C1 segment of cervical spinal cord (tissue), 14 donors: ENCODE results near the gene B4GALT4.
"Not testable (repeated sequence)": the region's sequence is repeated elsewhere in the genome, so short reads cannot be mapped to it uniquely, and the experiment has no call there.

Source experiments
- DNase-seq, 14 donors: peaks; one replicate each; lab custom pipeline; 2025; lab: John Stamatoyannopoulos, UW

Gene B4GALT4

DNA sequence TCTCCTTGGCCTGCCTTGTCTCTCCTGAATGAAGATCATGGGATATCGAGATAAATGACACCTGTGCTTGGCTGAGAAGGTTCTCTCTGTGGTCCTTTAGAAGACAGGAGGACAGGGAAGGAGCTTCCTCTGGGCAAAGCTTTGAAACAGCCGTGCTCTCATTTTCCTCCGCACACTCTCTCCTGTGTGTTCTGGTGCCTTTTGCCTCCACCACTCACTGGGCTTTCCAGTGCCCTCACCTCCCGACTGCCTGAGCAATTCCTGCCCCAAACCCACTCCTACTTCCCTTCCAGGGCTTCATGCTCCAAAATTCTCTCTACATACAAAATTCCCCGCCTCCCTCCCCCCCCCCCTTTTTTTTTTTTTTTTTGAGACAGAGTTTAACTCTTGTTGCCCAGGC is 35.0 kb downstream of the B4GALT4 start:
- no peak for DNase-seq

DNA sequence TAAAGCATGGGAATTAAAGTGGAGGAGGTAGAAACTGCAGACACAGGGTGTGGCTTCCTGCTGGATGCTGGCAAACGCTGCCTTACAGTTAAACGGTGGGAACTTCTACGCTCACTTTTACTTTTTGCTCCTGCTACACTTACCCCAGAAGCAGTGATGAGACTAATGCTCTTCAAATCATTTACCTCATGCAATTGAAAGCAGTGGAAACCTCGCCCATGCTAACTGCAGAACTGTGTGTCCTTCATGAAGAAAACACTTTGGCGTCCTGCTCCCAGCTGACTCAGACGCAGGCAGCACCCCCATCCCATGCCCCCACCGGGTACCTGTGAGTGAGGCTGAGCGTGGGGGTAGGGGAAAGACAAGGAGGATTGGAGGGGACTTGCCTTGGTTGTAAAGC is 35.5 kb downstream of the B4GALT4 start:
- DNase-seq: no peak

DNA sequence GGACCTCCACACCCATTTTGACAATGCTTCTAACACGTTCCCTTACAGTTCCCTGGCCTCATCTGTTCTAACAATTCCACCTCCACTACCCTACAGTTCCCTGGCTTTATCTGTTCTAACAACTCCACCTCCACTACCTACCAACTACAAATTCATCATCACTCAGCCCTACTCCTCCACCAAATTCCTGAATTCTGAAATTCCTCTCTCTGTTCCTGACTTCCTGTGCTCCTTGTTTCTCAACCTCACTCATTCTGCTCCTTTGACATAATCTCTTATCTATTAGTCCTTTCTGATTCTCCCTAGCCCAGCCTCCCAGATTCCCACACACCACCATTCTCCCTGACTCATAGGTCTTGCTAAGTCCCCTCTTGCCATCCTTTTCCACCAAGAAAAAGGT is 44.8 kb downstream of the B4GALT4 start:
- no peak for DNase-seq

DNA sequence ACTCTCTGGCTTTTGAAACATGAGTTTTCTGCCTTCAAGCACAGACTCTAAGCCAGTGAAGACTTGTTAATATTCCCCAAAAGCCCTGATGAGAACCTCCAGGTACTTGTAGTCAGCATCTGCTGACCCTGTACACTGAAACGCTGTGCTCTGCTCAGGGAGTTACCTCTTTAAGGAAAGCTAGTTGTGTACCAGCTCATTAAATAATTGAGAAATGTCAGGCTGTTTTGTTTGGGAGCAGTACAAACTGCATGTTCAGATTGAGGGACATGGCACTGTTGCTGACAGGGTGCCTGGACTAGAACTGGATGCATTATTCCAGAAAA is 45.6 kb downstream of the B4GALT4 start:
- DNase-seq: no peak

DNA sequence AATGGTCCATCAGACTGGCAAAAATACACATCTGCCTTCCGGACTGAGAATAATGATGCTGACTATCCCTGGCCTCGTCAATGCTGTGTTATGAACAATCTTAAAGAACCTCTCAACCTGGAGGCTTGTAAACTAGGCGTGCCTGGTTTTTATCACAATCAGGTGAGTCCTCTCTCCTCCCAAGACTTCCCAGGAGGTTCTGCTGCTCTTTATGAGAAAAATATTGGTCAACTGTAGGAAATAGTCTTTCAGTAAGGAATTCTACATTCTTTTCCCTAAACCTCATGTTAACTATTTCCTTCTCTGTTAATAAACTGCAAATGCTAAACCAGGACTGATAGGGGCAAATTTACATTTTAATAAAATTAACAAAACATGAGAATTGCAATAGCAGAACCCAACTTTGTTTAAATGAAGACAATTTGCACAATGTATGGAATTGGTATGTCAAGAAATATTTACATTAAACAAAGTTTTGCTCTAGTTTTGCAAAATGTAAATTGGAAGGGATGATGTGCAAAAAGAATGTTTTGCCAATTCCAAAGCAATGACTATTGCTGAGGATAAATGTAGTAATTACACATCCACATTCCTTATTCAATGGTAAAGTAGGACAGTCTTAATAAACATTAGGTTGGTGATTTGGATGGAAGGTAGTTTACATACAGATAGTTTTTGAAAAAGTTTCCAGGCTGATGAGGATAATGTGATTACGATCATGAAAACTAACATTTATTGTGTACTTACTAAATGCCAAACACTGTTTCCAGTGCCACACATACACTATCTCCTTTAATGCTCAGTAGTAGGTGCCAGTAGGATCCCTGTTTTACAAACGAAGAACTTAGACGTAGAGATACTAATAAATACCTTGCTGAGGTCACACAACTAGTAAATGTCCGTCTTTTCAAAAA is 46.2 kb downstream of the B4GALT4 start:
- no peak for DNase-seq

DNA sequence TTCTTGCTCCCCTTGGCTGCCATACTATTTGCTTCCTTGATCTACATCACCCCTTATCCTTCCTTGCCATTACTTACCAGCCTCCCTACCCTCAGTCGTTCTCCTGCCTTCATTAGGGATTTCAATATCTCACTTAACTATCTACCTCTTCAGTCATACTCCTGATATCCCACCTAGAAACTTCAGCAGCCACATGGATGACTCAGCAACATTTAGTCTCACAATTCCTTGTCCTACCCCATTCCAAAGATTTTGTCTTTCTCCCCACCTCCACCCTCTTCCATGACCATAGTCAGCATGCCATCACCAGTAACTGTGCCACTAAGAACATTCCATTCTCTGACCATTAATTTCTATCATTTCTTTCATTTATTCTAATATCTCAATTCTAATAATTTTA is 48.9 kb downstream of the B4GALT4 start:
- DNase-seq: no peak

DNA sequence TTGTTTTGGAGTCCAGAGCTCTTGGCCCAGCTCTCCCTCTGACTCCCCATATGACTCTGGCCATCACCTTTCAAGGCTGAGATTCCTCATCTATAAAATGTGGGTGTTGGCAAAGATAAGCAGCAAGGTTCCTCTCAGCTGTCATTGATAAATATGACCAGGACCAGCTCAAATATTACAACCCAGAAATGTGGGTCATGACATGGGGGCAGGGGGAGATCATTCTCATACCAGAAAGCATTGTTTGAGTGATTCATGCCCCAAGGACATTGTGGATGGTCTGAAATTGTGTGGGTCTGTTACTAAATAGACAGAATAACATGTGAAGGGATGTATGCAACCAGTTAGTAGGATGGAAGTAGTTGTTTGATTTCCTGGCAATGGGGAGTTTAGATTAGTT is 53.4 kb downstream of the B4GALT4 start:
- no peak for DNase-seq

DNA sequence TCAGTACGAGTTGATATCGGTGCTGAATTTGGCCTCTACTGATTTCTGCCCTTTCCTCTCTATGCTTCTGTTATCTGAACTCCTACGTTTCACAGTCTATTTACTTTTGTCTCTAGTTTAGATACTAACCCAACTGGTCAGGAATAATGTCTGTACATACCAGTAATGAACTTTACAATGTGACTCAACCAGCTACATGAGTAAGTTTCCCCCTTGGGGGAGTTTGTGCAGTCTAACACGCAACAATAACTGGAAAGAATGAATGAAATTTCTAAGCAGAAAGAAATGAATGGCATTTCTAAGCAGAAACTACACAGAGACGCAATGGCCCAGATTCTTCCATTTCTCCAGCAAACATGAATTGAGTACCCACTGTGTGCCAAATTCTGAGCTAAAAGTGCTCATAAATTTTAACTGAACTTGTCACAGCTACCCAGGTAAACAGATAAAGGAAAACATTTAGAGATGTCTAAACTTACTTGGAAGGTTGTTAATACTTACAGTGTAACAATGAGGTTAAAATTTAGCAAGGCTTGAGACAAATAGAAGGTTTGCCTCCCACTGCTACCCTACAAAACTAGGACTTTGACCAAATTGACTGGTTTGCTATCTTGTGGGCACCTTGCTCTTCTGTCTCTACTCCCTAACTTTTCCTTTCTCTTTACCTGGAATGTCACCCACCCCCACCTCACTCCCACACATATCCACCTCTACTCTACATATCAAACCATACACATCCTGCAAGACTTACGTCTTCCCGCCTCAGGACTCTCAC is 55.7 kb downstream of the B4GALT4 start:
- DNase-seq: no peak

DNA sequence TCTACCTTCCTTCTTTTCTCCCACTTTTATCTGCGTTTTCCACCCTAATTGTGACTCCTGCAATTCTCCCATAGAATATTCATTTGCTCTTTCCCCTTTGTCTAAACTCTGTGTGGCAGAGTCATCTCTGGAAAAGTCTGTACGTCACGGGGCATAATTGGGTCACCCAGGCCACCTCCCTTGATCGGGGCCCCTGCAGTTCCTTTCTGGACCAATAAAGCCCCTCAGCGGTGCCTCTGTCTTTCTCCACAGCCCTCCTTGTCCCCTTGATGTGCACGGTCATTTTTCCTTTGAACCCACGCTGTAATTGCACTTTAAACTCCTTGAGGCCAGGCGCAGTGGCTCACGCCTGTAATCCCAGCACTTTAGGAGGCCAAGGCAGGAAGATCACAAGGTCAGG is 56.6 kb downstream of the B4GALT4 start:
- DNase-seq: no peak

DNA sequence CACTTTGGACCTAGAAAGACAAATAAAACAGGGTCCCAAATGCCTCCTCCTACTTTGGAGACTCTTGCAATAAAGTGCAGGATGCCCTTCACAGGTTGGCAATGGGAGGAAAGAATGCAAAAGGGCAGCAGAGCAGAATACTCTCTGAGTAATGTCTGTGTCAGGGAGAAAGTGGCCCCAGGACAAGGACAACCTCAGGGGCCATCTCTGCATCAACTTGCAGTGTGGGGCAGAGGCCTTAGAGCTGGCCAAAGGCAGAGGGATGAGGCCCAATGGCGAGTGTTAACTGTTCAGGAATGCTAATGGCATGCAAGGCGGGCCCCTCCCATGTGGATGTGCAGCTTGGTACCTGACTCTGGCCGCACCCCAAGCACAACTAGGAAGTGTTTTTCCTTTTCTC is 58.9 kb downstream of the B4GALT4 start:
- no peak for DNase-seq

DNA sequence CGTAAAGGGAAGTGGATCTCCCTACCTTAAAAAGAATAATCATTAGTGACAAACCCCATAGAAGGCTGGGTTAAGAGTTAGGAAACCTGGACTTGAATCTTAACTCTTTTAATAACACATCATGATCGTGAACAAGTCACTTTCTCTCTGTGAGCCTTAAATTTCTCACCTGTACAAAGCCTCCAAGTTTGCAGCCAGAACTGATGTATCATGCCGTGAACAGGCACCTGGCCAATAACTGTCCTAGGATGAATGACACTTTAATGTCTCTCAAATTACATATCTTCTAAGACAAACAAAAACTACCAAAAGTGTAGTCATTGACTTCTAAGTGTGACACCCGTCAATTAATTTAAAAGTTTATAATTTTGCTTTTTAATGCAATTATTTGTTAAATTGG is 63.4 kb downstream of the B4GALT4 start:
- DNase-seq: no peak

DNA sequence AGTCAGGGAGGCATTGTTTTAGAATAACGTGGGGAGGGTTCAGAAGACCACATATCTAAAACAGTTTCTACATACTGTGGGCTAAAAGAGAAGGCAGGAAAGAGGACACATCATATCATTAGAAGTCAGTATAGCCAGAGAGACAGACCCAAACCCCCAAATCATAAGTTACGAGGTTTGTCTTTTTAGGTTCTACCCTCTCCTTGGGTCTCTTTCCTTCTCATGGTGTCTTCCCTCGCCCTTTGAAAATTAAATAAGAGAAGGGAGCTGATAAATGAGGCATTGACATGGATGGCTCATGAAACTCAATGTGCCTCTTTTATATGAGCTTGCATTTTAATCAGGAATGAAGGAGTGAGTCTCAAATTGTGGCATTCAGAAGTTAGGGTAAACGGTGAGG is 63.9 kb downstream of the B4GALT4 start:
- DNase-seq: no peak

DNA sequence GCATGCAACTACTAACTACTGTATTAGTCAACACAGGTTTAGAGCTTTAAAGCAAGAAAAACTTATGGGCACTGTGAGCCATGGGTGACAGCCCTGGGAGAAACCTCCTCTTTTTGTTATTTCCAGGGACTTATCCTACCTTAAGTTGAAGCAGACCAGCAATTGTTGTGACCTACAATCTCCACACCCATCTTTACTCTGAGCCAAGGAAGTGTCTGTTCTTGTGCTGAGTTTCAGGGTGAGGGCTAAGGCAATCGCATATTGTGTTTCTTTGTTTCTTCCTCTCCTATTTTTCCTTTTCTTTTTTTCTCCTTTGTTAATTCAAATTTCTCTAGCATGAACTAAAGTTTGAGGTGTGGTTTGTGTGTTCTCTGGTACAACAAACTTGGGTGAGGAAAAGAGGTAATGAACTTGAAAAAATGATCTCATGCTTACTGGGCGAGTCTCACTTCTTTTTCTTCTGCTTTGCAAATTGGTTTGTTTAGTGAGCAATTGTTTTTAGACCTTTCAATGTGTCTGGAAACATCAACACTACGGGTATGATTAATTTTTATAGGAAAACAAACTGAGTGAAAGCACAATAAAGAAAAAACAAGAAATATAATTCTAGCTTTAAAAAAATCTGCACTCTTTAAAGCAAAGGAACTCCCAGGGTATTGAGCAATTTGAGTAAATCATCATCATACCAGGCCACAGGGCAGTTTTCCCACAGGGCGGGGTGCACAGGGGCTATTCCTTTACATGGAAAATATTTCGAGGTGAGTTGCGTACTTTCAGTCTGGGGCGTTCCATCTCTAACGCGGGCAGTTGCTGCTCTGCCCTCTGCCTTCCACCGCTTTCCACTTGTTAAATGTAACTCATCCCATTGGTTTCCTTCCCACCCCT is 64.6 kb downstream of the B4GALT4 start:
- no peak for DNase-seq

DNA sequence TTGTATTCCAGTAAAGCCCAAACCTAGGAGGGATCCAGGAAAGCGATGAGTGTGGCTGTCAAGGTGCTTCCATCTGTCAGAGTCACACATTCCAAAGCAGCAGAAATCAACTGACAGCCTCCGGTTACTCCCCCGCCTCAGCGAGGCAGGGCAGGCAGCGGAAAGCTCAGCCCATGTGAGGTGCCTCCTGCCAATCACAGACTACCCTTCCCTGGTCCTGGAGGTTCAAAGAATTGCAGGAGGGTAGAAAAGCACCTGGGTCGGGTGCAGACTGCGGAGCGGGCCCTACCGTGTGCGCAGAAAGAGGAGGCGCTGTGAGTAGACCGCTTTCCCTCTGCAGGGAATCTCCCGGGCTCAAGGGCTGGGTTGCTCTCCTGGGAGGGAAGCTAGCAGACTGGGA is 67.4 kb downstream of the B4GALT4 start, which contains the start of gene UPK1B:
Gene UPK1B (plus strand): TSS at position 274 of the 400 bp plus-strand sequence. CDS start 13,144 bp downstream, outside the sequence.
- no peak for DNase-seq

DNA sequence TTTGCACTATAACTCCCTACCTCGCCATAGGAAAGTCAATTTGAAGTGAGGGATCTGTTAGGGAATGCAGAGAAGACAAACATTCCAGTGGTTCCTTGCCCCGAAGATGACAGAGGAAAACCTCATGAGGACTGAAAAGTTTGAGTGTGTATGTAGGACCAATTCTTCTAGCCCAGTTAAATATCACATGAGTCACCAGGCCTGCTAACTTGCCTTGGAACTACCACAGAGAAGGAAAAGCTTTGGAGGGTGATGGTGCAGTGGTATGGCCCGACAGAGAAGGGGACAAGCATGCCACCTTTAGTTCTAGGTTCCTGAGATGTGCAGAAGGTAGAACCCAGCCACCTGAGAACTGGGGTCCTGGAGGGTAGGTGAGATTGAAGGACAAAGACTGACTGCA is 69.9 kb downstream of the B4GALT4 start:
- no peak for DNase-seq

DNA sequence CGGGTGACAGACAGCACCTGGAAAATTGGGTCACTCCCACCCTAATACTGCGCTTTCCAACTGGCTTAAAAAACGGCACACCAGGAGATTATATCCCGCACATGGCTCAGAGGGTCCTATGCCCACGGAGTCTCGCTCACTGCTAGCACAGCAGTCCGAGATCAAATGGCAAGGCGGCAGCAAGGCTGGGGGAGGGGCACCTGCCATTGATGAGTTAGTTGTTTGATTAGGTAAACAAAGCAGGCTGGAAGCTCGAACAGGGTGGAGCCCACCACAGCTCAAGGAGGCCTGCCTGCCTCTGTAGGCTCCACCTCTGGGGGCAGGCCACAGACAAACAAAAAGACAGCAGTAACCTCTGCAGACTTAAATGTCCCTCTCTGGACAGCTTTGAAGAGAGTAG is 75.9 kb downstream of the B4GALT4 start:
- not testable (repeated sequence) for DNase-seq
